ENCODE measurements around the gene NUDT4B. TPM values are rescaled to one million over a fixed set of nuclear protein-coding genes. Genes with fewer than 3 reads are reported as not detected.
"Not testable (repeated sequence)": the region's sequence is repeated elsewhere in the genome, so short reads cannot be mapped to it uniquely, and the experiment has no call there.

NUDT4B gene
- total RNA-seq (2021), result not detected in 2 replicates
- long read RNA-seq, result 0 reads

DNA sequence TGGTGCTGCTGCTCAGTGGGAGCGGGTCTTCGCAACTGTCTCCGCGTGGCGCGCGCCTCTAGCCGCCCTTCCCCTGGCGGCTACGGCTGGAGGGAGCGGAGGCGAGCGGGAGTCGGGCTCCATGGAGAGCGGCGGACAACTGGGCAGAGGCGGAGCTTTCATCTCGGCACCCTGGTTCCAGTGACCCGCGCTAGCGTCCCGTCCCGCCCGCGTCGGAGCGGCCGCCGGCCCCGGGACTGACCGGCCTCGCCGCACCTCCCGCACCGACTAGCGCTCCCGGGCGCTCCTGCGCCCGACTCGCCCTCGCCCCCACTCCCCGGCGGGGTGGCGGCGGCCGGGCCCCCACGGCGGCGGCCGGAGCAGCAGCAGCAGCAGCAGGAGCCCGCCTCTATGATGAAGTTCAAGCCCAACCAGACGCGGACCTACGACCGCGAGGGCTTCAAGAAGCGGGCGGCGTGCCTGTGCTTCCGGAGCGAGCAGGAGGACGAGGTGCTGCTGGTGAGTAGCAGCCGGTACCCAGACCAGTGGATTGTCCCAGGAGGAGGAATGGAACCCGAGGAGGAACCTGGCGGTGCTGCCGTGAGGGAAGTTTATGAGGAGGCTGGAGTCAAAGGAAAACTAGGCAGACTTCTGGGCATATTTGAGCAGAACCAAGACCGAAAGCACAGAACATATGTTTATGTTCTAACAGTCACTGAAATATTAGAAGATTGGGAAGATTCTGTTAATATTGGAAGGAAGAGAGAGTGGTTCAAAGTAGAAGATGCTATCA, at the start of gene NUDT4B:
Gene NUDT4B, plus strand, starts transcription at position 212 of the 772 bp plus-strand sequence. Its CDS starts 179 bp downstream, at position 391.
- not testable (repeated sequence) for H4K5ac ChIP-seq (ENCODE audit: insufficient read length, low read depth, low read length); H2AK5ac ChIP-seq (ENCODE audit: insufficient read length, low read length); H3K27me3 ChIP-seq (ENCODE audit: insufficient read depth, low read length); H2BK120ac ChIP-seq (ENCODE audit: low read depth, low read length, poor library complexity, severe bottlenecking); H3K18ac ChIP-seq (ENCODE audit: insufficient read length, low read depth, low read length); H3K4me3 Mint-ChIP-seq; H3K27ac ChIP-seq (ENCODE audit: insufficient read length, low read depth, low read length); H3K23me2 ChIP-seq (ENCODE audit: insufficient read length, low read depth, low read length, poor library complexity, severe bottlenecking); H4K91ac ChIP-seq (ENCODE audit: insufficient read length, low read depth, low read length); H3K79me1 ChIP-seq (ENCODE audit: insufficient read depth, low read depth, low read length, poor library complexity, severe bottlenecking); H2BK5ac ChIP-seq (ENCODE audit: insufficient read length, low read length); H4K8ac ChIP-seq (replicated peaks; ENCODE audit: insufficient read length, low read depth, low read length); H3K4ac ChIP-seq (ENCODE audit: low read depth, low read length); H3K9me3 ChIP-seq (ENCODE audit: control insufficient read depth, low read depth, low read length); H2BK20ac ChIP-seq (ENCODE audit: low read depth, low read length, poor library complexity, severe bottlenecking); H3T11ph ChIP-seq (ENCODE audit: low read length); H3K56ac ChIP-seq (ENCODE audit: insufficient read length, low read depth, low read length); H3K4me1 Mint-ChIP-seq; H2BK12ac ChIP-seq (ENCODE audit: insufficient read length, low read depth, low read length); H3K14ac ChIP-seq (ENCODE audit: insufficient read depth, low read length); H3K4me2 ChIP-seq (ENCODE audit: insufficient read depth, insufficient read length, low read length); H3K23ac ChIP-seq (ENCODE audit: insufficient read length, low read depth, low read length); H3K27ac Mint-ChIP-seq; H3K79me2 ChIP-seq (ENCODE audit: insufficient read depth, low read length); H3K36me3 Mint-ChIP-seq (ENCODE audit: insufficient read depth in 1 of 3, low read depth in 3 of 3); H4K20me1 ChIP-seq (ENCODE audit: control insufficient read depth, insufficient read depth, insufficient read length); H2BK15ac ChIP-seq (ENCODE audit: low read depth, low read length); H3K27me3 Mint-ChIP-seq (ENCODE audit: low read depth); H3K4me1 ChIP-seq (ENCODE audit: insufficient read depth, low read length); H3K9ac ChIP-seq (ENCODE audit: extremely low read depth, insufficient read length, low read length); H2AFZ ChIP-seq (ENCODE audit: low read length); H3K9me3 Mint-ChIP-seq; DNase-seq
- no CpG with 5 or more reads among the region's 68 CpGs for WGBS (ENCODE audit: extremely low coverage, insufficient read length, low lambda C conversion rate)

DNA sequence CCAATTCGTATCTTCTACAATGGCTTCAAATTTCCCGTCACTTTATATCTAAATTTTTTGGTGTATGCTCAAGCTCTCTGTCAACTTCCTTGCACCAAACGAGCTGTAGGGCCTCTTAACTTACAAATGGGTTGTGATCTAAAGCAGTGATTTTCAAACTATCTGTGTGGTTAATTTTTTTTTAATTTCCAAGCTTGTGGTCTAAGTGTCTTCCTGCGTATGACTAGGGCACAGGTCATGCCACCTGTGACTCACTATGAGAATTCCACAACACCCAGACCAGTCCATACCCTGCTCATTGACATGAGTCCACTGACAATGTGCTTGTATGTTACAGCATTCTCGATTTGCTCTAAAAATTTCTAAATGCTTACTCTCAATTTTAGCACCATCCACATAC, 49.2 kb upstream of the NUDT4B start:
- H3K18ac ChIP-seq (ENCODE audit: insufficient read length, low read depth, low read length); H3K4me1 Mint-ChIP-seq; H2BK20ac ChIP-seq (ENCODE audit: low read depth, low read length, poor library complexity, severe bottlenecking); H2BK15ac ChIP-seq (ENCODE audit: low read depth, low read length); H3K79me1 ChIP-seq (ENCODE audit: insufficient read depth, low read depth, low read length, poor library complexity, severe bottlenecking); H4K91ac ChIP-seq (ENCODE audit: insufficient read length, low read depth, low read length); H3K4me3 Mint-ChIP-seq; H3K79me2 ChIP-seq (ENCODE audit: insufficient read depth, low read length); H3K14ac ChIP-seq (ENCODE audit: insufficient read depth, low read length); H3K27ac Mint-ChIP-seq; H2BK5ac ChIP-seq (ENCODE audit: insufficient read length, low read length); H3K4me2 ChIP-seq (ENCODE audit: insufficient read depth, insufficient read length, low read length); H3K4ac ChIP-seq (ENCODE audit: low read depth, low read length); H3K23ac ChIP-seq (ENCODE audit: insufficient read length, low read depth, low read length); H4K5ac ChIP-seq (ENCODE audit: insufficient read length, low read depth, low read length); H3K4me1 ChIP-seq (ENCODE audit: insufficient read depth, low read length); H3K9ac ChIP-seq (ENCODE audit: extremely low read depth, insufficient read length, low read length); H2BK120ac ChIP-seq (ENCODE audit: low read depth, low read length, poor library complexity, severe bottlenecking); H3K27me3 Mint-ChIP-seq (ENCODE audit: low read depth); H4K20me1 ChIP-seq (ENCODE audit: control insufficient read depth, insufficient read depth, insufficient read length); H3T11ph ChIP-seq (ENCODE audit: low read length); H3K27ac ChIP-seq (ENCODE audit: insufficient read length, low read depth, low read length); H2AFZ ChIP-seq (ENCODE audit: low read length); H2AK5ac ChIP-seq (ENCODE audit: insufficient read length, low read length); H3K27me3 ChIP-seq (ENCODE audit: insufficient read depth, low read length); H2BK12ac ChIP-seq (ENCODE audit: insufficient read length, low read depth, low read length); H3K9me3 ChIP-seq (ENCODE audit: control insufficient read depth, low read depth, low read length); H3K56ac ChIP-seq (ENCODE audit: insufficient read length, low read depth, low read length); H3K36me3 Mint-ChIP-seq (ENCODE audit: insufficient read depth in 1 of 3, low read depth in 3 of 3); H4K8ac ChIP-seq (replicated peaks; ENCODE audit: insufficient read length, low read depth, low read length); H3K9me3 Mint-ChIP-seq; DNase-seq; H3K23me2 ChIP-seq (ENCODE audit: insufficient read length, low read depth, low read length, poor library complexity, severe bottlenecking): not testable (repeated sequence)
- no CpG with 5 or more reads among the region's 5 CpGs for WGBS (ENCODE audit: extremely low coverage, insufficient read length, low lambda C conversion rate)
